GM19328 (cell line): ENCODE results near the gene PGGHG.
"Not testable (repeated sequence)": the region's sequence is repeated elsewhere in the genome, so short reads cannot be mapped to it uniquely, and the experiment has no call there.

Source experiments
- ATAC-seq: cut with Tn5 transposase; IDR thresholded peaks from one replicate; pipeline ENCODE4 v1.9.1; 2021; ENCODE audit warnings: mild to moderate bottlenecking, moderate library complexity; ENCODE audit not compliant: unreplicated experiment

The PGGHG gene

DNA sequence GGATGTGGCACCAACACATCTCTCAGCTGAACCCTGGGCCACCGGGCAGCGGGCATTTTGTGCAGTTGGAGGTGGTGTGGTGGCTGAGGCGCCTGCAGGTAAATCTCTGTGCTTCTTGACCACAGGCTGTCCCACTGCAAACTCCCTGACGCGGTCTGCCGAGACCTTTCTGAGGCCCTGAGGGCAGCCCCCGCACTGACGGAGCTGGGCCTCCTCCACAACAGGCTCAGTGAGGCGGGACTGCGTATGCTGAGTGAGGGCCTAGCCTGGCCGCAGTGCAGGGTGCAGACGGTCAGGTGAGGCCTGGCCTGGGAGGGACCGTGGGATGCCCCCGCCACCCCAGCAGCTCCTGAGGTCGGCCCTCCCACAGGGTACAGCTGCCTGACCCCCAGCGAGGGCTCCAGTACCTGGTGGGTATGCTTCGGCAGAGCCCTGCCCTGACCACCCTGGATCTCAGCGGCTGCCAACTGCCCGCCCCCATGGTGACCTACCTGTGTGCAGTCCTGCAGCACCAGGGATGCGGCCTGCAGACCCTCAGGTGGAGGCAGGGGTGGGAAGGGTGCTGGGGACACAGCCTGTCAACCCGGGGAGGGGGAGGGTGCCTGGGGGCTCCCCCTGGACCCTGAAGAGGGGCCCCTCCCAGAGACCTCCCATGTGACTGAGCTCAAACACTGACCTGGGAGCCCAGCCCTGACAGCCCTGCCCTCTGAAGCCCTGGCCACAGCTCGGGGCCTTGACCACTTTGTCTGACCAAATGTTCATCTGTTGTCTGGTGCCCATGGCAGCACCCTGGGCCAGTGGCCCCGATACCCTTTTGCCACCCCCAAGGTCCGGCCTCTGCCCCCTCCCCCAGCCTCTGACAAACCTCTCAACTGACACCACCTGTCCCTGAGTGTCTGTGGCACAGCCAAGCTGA, 4.6 kb upstream of the PGGHG start:
- no peak for ATAC-seq

DNA sequence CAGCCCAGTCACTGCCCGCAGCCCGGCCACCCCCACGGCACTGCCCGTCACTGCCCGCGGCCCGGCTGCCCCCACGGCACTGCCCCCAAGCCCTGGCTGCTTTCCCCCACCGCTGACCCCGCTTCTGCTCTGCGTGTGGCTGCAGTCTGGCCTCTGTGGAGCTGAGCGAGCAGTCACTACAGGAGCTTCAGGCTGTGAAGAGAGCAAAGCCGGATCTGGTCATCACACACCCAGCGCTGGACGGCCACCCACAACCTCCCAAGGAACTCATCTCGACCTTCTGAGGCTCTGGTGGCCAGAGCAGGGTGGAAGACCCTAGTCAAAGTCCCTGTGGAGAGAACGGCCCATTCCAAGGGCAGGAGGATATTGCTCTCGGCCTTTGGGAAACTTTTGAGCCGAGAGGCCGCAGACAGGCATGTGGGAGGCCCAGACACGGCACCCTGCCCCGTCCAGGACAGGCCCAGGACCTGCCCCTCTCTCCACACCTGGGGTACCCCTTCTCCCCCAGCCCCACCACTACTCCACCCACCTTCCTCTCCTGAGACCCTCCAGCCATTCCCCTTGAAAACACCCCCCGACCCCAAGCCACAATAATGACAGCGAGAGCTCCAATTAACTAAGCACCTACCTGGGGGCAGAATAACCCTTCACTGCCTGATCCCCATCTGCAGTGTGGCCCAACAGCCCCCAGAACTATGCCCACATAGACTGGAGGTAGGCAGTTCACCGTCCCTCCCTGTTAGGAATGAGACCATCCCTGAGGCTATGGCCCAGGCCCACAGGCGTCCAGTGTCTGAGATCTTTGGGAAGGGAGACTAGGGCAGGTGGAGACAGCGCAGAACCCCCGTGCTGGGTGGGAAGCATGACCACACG, 3.7 kb upstream of the PGGHG start:
- ATAC-seq = no peak

DNA sequence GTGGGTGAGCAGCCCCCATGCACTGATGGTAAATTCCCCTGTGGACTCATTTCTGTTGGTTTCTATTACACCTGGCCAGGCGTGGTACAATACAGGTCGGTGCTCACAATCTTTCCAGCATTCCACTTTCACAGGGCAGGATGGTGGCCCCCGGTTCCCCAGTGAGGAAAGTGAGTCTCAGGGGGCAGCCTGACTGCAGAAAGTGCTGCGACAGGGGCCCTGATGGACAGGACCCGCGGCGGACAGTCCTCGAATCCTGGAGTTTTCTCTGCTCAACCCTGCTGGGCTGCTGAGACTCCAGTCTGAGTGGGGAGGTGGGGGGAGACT, 3.1 kb upstream of the PGGHG start:
- no peak for ATAC-seq

- ATAC-seq = not testable (repeated sequence)
Measured at GRCh38 chr11:286977-287820, 1.7 kb upstream of the PGGHG start.

DNA sequence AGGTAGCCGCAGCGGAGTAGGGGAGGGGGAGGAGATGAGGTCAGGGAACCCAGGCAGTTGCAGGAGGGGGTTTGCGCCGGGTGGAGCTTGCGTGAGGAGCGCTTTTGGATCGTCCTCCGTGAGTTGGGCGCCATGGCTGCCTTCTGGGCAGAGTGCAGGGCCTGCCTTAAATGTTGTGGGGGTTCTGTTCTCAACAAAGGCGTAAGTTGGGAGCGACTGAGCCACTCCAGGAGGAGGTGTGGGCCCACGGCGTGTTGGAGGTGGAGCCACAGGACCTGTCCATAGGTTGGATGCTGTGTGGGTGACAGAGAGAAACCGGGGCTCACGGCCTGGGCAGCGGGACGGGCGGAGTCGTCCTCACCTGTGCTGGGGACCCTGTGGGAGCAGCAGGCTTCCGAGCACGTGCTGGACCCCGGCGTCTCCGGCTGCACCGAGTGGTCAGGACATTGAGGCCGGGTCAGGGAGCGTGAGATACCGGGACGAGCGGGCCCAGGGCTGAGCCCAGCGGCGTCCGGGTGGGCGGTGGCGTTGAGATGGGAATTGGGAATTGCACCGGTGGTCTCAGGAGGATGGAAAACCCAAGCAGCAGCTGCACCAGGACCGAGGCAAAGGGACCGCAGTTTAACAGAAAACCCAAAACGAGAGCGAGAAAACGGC, 977 bp upstream of the PGGHG start:
- ATAC-seq = no peak

- ATAC-seq = no peak
Measured at GRCh38 chr11:289398-289711, 429 bp downstream of the PGGHG start.

- no peak for ATAC-seq
Measured at GRCh38 chr11:289712-290620, 1.0 kb downstream of the PGGHG start.

- no peak for ATAC-seq
Measured at GRCh38 chr11:290621-291231, 1.8 kb downstream of the PGGHG start.

DNA sequence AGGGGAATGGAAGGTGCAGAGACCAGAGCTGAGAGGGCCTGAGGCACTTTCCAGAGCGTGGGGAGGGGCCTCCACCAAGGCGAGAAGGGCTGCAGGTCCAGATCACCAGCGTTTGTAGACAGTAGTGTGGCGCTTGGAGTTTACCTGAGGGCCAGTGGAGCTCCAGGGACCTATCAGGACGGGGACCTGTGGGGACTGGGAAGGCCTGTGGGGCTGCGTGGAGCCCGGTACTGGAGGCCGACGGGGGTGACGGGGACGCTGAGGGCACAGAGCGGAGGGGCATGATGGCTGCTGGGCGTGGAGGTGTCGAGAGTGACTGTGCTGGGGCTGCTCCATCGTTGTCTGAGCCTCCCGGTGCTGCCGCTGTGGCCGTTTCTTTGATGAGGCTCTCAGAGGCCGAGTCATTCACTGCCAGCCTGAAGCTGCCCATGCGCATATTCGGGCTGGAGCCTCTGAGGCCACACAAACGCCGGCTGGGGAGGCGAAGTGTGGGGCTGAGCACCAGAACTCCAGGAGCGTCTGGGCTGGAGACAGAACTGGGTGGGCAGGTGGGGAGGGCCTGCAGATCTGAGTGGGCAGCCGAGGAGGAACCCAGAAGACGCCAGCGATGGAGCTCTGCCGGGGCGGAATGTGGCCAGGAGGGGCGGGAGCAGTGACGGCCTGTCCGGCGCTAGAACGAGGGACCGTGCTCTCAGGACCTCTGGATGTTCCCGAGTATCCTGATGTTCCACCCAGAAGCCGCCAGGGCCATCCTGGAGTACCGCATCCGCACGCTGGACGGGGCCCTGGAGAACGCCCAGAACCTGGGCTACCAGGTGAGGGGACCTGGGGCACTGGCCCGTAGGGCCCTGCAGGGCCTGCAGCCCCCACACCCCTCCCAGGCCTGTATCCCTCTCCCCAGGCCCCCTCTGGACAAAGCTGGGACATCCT, 2.6 kb downstream of the PGGHG start:
- no peak for ATAC-seq

- no peak for ATAC-seq
Measured at GRCh38 chr11:292211-293121, 3.5 kb downstream of the PGGHG start.

- no peak for ATAC-seq
Measured at GRCh38 chr11:293271-293851, 4.4 kb downstream of the PGGHG start.

DNA sequence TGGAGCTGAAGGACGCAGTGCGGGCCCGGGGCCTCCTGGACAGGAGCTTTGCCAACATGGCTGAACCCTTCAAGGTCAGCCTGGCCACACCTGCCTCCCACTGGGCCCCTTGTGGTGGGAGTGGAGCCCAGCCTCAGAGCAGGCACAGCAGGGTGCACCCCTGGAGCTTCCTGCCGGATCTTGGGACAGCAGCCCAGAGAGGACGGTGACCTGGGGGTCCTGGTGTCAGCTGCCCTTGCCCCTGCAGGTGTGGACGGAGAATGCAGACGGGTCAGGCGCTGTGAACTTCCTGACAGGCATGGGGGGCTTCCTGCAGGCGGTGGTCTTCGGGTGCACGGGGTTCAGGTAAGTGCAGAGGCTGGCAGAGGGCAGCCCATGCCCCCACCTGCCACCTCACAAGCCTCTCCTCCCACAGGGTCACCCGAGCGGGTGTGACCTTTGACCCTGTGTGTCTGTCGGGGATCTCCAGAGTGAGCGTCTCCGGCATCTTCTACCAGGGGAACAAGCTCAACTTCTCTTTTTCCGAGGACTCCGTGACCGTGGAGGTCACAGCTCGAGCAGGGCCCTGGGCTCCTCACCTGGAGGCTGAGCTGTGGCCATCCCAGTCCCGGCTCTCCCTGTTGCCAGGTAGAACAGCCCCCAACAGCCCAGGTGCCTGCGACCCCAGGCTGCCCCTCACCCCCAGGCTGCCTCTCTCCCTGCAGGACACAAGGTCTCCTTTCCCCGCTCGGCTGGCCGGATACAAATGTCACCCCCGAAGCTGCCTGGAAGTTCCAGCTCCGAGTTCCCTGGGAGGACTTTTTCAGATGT, 5.1 kb downstream of the PGGHG start:
- ATAC-seq = no peak

GRCh38 chr11:294780-295179, 5.9 kb downstream of the PGGHG start:
- ATAC-seq = no peak

- ATAC-seq = no peak
Measured at GRCh38 chr11:295351-296170, 6.6 kb downstream of the PGGHG start.
